GM06990 (cell line): ENCODE data around the gene CS.

Experiments
- DNase-seq: peaks from one replicate; pipeline ENCODE4 v3.0.0-alpha.2; 2011; ENCODE audit not compliant: insufficient read length; ENCODE audit errors: extremely low read depth
- H3K27me3 ChIP-seq: replicated peaks from 2 replicates; pipeline ENCODE4 v1.6.0; 2011; ENCODE audit warnings: low read length; ENCODE audit not compliant: control insufficient read depth, insufficient read depth
- H3K36me3 ChIP-seq: 2 replicates; pipeline ENCODE4 v1.5.1; 2011; ENCODE audit warnings: low read length; ENCODE audit not compliant: control insufficient read depth, insufficient read depth
- H3K4me3 ChIP-seq: replicated peaks from 2 replicates; pipeline ENCODE4 v1.5.1; 2011; ENCODE audit warnings: low read depth, mild to moderate bottlenecking, control low read depth, low read length
- CTCF ChIP-seq: IDR thresholded peaks from 2 replicates; pipeline ENCODE4 v1.5.1; 2011; ENCODE audit warnings: low read length, control low read depth, mild to moderate bottlenecking, inconsistent platforms; ENCODE audit not compliant: insufficient read depth, poor library complexity, severe bottlenecking

The CS gene

GRCh38 chr12:56311003-56311402 is 10.9 kb upstream of the CS start:
- no peak for TF ChIP-seq CTCF
- Histone ChIP-seq H3K36me3 (peaks cover 11% of the 10 kb centered on the region), H3K4me3 (no peak overlapping the region), H3K27me3 (no peaks in the 10 kb centered on the region)
- DNase-seq, result no peak

GRCh38 chr12:56308714-56309113 is 8.6 kb upstream of the CS start:
- TF ChIP-seq CTCF, result no peak
- peaks cover 8% of the 10 kb centered on the region for H3K36me3 ChIP-seq
- no peaks in the 10 kb centered on the region for H3K27me3 ChIP-seq
- H3K4me3 ChIP-seq, result no peak overlapping the region
- DNase-seq, result no peak

- TF ChIP-seq CTCF, result no peak
- H3K27me3 ChIP-seq, result no peaks in the 10 kb centered on the region
- no peak for DNase-seq
- peaks cover 8% of the 10 kb centered on the region for H3K36me3 ChIP-seq
- H3K4me3 ChIP-seq, result no peak overlapping the region
Observed at GRCh38 chr12:56307221-56307965, 7.3 kb upstream of the CS start.

- no peak for DNase-seq
- no peaks in the 10 kb centered on the region for H3K27me3 ChIP-seq
- TF ChIP-seq CTCF, result no peak
- H3K4me3 ChIP-seq, result no peak overlapping the region
- H3K36me3 ChIP-seq, result peaks cover 3% of the 10 kb centered on the region
Observed at GRCh38 chr12:56304872-56305590, 4.9 kb upstream of the CS start.

GRCh38 chr12:56304276-56304675 is 4.1 kb upstream of the CS start:
- no peak for TF ChIP-seq CTCF
- no peak for DNase-seq
- no peak overlapping the region for H3K4me3 ChIP-seq
- H3K36me3 ChIP-seq, result peaks cover 3% of the 10 kb centered on the region
- H3K27me3 ChIP-seq, result no peaks in the 10 kb centered on the region
